GM18861 (cell line): ENCODE results near the gene SPAG7.
A peak's percentile ranks its signal among the peaks of the same experiment; 100 is the strongest.

Experiments
- ATAC-seq: cut with Tn5 transposase; IDR thresholded peaks from one replicate; pipeline ENCODE4 v1.9.1; 2021; ENCODE audit not compliant: unreplicated experiment

Gene SPAG7

DNA sequence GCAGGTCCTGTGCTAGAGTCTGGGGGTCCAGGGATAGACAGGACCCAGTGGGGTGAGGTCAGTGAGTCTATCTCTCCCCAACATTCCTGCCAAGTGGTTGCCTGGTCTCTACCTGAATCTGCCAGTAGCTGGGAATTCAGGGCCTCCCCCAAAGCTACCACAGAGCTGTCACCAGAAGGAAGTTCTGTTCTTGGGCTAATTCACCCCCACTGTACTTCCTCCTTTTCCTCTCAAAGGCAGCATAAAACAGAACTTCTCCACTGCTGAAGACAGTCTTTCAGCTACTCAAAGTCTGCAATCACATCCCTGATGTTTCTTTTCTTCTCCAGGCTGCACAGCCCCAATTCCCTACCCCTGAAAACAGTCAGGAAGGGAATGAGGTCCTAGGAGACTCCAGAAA, 11.1 kb upstream of the SPAG7 start:
- ATAC-seq: no peak

DNA sequence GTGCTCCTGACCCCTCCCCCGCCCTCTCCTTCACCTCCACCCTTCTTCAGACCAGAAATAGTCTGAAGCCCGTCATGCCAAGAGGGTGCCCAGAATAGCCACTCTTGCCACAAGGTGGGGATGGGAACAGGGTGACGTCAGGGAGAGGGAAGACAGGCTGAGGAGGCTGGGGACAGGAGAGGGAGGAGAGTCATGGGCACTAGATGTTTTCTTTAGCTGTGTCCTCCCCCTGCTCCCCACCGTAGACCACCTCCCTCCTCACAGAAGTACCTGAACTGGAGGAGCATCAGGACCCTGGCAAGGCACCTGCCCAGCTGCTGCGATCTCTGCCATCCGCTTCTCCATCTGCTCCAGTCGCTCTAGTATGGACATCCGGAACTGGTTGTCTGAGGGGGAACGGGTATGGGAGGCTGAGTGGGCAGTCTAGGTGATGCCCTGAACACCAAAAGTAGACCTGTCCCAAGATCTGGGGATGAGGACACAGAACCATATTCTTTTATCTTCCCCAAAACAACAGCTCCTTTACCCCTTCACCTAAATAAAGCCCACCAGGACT, 6.6 kb upstream of the SPAG7 start:
- no peak for ATAC-seq

DNA sequence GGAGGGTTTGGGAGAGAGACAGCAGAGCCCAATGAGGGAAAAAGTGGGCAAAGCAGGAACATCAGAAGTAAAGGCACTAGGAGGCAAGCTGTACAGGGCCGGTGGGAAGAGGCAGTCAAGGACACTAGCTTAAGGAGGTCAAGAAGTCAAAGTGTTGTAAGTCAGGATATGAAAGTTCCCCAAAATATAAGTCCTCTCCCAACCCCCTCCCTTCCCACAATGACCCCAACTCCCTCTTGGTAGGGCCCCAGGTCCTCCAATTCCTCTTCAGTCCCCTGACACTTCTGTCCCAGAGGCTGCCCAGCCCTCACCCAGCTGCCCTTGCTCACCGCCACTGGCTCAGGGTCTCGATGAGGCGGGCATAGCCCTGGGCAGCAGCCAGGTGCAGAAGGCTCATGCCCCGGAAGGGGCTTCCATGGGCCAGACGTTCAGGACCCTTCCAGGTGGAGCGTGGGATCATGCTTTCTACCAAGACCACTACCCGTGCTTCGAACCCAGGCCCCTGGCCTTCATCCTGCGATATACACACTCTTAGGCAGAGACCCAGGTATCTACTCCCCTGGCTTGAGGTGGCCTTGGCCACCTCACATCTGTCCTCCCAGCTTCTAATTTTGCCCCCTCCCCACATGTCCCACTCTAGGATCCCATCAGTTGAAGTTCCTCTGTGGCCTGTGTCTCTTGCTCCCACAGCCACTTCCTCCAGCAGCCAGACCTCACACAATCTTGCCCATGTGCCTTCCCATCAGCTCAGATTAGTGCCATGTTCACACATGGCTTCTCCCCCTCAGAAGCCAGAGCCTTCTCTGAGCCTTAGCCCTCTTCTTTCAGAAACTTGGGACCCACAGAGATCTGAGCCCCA, 5.9 kb upstream of the SPAG7 start:
- ATAC-seq: no peak

GRCh38 chr17:4972752-4973151, 5.1 kb upstream of the SPAG7 start:
- ATAC-seq: no peak

DNA sequence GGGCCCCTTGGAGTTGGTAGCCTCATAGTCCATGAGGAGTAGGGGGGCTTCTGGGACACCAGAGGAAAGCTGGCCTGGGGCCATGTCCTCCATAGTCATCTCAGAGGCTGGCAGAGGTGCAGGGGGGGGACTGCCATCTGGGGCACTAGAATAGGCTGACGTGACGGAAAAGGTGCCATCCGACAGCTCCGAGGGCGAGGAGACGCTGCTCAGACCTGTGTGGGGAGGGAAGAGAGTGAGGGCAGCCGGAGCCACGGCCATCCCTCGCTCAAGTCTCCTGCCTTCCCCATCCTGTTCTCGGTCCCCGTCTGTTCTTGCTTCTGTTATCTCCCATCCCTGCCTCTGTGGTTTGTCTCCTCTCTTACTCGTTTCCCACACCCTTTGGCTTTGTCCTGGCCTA, 4.7 kb upstream of the SPAG7 start:
- no peak for ATAC-seq

GRCh38 chr17:4971826-4972225, 4.2 kb upstream of the SPAG7 start:
- ATAC-seq: no peak

DNA sequence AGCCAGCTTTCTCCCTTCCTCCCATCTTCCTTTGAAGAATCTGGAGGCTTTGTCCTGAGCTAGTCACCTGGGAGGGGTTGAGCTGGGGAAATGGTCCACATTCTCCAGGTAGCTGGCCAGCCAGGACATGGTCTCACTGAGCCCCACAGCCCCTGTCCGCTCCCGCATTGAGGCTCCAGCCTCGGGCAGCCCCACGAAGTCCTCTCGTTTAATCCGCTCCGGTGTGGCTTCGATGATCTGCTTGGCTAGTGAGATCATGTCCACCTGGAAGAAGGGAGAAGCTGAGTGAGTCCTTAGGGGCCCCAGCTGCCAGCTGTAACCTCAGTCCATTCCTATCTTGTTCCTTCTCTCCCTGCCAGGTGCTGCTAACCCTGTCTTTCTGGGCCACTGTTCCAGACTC, 2.7 kb upstream of the SPAG7 start:
- ATAC-seq: no peak

DNA sequence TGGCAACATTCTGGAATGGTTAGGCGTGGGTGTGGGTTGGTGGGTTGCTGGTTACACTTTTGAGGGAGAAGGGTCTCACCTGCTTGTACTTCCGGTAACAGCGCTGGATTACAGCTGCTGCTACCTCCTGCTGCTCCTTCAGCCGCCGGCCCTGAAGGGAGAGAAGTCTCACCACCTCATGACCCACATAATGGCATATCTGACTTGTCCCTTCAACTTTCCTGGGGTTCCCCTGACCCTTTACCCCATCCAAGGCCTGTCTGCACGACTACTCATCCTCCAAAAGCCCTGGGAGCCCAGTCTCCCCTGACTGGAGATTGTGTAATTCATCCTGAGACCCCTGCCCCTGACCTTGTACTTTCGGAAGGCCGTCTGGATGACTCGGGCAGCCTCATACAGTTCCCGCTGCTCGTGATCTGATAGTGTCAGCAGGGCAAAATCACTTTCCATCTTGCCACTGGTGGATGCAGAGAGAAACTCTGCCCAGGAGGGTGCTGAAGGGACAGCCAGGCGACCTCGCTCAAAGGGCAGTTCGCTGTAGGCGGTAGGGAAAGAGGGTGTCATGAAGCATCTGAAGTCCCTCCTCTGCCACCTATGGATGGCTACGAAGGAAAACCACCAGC, 2.0 kb upstream of the SPAG7 start:
- ATAC-seq: no peak

DNA sequence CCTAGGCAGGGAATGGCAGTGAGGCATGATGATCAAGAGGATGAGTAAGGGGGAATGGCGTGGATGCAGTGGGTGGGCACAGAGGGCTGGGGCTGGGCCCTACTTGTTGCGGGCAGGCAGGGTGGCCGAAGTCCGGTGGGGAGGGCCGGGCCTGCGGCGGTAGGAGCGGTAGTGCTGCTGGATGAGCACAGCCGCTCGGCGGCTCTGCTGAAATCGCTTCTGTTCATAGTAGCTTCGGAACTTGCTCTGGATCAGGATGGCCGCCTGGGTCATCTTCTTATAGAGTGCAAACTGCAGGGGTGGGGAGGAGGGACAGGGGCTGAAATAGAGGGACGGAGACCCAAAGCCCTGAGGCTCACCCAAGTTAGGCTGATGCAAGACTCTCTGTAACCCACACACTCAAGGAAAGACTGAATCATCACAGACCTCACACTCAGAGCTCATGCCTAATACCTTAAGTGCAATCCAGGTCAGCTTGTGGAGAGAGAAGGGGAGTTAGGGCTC, 1.5 kb upstream of the SPAG7 start:
- no peak for ATAC-seq

- no peak for ATAC-seq
Observed at GRCh38 chr17:4968486-4969046, 949 bp upstream of the SPAG7 start.

DNA sequence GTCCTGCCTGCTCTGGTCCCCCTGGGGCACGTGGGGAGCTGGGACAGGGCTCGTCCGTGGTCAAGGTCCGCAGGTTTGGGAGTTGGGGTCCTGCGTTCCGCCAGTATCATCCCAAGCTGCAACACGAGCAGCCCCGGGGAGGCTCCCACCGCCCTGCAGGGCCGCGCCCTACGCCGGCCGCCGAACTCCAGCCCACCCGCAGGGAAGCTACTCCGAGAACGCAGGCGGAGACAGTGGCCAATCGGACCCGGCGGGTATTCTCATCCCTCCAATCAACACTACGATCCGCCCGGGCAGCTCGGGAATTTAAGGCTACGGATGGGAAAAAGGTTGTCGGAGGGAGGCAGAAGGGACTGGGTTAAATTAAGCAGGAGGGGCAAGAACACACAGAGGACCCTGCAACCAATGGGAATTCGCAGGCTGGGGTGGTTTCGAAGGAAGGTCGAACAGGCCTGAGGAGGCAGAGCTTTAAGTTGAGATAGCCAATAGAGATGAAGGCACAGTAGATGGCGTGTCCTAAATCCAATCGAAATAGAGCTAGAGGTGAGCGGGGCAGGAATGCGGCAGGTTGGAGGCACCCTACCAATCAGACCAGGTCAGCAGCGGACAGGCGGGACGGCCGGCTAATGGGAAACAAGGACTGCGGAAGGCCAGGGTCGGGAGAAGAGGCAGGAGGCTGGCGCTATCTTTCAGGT, 626 bp downstream of the SPAG7 start:
- ATAC-seq: peak; percentile 71

DNA sequence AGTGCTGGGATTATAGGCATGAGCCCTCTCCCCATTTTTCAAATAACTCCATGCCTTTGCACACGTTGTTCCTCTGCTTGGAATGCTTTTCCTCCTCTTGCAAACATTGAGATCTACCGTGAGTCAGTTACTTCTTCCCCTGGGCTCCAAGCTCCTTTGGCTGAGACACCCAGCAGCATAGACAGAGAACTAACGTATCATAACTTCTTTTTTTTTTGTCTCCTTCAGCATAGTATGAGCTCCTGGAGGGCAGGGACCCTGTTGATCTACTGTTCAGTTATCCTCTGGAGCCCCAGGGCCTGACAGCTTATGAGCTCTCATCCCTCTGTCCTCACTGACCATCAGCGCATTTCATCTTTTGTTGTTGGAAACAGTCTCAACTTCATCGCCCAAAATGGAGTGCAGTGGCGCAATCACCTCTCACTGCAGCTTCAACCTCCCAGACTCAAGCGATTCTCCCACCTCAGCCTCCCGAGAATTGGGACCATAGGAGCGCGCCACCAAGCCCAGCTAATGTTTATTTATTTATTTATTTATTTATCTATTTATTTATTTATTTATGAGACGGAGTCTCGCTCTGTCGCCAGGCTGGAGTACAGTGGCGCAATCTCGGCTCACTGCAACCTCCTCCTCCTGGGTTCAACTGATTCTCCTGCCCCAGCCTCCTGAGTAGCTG, 2.2 kb downstream of the SPAG7 start:
- no peak for ATAC-seq

DNA sequence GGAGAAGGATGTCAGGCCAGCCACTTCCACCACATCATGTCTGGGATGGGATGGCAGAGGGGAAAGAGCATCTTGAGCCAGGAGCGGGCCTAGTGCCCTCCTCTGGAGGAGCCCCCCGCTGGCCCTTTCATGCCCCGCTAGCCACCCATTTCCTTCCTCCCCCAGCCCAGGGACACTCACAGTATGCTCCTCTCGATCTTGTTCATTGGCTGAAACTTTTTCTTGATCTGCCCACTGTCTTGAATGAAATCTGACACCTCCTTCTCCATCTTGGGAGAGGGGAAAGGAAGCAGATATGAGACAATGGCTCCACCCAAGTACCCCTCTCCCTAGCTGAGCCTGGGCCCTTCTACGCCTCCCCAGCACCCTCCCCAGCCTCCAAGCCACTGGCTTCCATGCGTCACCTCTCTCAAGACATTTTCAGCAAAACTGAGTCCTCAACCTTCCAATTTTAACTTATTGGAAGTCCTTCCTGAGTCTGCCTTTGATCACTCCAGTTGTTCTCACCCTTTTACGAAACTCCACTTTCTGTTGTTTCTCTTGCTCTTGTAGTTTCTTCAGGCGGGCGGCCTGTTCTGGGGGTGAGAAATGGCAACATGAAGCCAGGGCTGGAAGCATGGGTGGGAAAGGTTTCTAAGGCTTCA, 7.2 kb downstream of the SPAG7 start:
- no peak for ATAC-seq

DNA sequence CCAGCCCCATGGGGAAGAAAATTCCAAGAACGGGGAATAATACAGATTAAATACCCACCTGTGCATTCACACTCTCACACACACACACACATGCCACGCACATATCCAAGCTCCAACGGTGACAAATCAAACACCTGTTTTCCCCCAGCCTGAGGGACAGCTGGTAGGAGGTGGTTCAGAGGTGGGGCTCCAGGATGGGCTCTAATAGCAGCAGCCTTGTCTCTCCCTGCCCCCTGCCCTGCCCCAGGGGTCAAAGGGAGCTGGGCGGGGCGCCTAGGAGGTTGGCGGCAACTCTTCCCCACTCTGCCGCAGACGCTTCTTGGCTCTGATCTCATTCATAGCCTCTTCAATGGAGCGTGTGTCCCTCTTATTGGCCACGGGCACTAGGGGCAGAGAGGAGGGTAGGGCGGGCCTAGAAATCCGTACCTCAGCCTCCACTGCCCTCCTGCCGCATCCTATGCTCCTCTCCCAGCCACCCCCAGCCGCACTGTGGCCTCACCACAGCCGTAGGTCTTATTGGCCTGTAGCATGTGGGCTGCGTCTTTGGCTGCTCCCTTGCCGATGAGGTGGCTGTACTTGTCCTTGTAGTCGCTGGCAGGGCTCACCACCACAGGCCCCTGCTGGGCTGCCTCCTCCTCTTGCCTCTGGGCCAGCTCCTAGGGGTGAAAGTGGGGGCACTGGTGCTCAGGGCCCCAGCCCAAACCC, 8.2 kb downstream of the SPAG7 start:
- ATAC-seq: no peak

DNA sequence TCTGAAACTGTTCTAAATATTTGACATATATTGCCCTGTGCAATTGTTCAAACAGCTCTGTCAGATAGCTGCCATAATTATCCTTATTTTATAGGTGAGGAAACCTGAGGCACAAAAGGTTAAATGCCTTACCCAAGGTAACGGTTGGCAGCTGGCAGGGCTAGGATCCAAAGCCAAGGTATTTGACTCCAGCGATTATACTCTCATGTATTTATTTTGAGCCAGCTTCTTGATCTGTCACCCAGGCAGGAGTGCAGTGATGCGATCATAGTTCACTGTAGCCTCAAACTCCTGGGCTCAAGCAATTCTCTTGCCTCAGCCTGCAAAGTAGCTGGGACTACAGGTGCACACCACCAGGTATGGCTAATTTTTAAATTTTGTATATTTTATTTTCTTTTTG, 9.5 kb downstream of the SPAG7 start:
- no peak for ATAC-seq

GRCh38 chr17:4956493-4957061, 11.0 kb downstream of the SPAG7 start:
- ATAC-seq: no peak

DNA sequence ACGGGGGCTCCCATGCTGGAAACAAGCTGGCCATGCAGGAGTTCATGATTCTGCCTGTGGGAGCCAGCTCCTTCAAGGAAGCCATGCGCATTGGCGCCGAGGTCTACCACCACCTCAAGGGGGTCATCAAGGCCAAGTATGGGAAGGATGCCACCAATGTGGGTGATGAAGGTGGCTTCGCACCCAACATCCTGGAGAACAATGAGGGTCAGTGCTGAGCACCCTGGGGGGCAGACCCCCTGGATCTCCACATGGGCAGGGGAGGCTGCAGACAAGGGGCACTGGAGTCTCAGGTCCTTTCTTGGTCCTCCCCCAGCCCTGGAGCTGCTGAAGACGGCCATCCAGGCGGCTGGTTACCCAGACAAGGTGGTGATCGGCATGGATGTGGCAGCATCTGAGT, 12.5 kb downstream of the SPAG7 start:
- no peak for ATAC-seq

- ATAC-seq: no peak
Observed at GRCh38 chr17:4953451-4953961, 14.1 kb downstream of the SPAG7 start.

GRCh38 chr17:4951486-4951885, 16.1 kb downstream of the SPAG7 start:
- ATAC-seq: no peak
